Measurements from ENCODE around the gene BUB1B.

DNA sequence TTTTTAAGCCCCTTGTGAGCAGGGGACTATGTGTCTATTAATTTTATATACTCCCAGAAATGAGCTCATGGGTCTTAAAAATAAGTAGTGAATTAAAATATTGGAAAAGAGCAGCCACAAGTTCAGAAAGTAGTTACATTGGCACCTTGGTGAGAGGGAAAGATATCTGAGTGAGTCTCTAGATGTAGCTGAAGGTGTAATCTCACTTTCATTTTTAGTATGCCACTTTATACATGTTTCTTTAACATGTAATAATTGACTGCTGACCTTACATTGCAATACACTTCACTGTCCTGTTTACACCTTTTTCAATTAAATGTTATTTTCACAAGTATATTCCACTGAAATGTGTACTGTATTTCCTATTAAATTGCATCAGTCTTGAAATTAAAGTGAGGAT, 65.9 kb downstream of the BUB1B start:
- no peak for TF ChIP-seq TCF7L2 (IDR thresholded peaks at IDR 0.05; ENCODE audit: low read depth, low read length)
- TF ChIP-seq, protein P1, sequence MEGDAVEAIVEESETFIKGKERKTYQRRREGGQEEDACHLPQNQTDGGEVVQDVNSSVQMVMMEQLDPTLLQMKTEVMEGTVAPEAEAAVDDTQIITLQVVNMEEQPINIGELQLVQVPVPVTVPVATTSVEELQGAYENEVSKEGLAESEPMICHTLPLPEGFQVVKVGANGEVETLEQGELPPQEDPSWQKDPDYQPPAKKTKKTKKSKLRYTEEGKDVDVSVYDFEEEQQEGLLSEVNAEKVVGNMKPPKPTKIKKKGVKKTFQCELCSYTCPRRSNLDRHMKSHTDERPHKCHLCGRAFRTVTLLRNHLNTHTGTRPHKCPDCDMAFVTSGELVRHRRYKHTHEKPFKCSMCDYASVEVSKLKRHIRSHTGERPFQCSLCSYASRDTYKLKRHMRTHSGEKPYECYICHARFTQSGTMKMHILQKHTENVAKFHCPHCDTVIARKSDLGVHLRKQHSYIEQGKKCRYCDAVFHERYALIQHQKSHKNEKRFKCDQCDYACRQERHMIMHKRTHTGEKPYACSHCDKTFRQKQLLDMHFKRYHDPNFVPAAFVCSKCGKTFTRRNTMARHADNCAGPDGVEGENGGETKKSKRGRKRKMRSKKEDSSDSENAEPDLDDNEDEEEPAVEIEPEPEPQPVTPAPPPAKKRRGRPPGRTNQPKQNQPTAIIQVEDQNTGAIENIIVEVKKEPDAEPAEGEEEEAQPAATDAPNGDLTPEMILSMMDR (IDR thresholded peaks at IDR 0.05): no peak
- no peak for TF ChIP-seq POLR2AphosphoS5 (IDR thresholded peaks at IDR 0.05; ENCODE audit: low read depth, low read length)
- TF ChIP-seq REST (IDR thresholded peaks at IDR 0.05; ENCODE audit: insufficient read depth in 1 of 2, low read depth in 2 of 2, low read length in 1 of 2): no peak
- TF ChIP-seq SIN3A (IDR thresholded peaks at IDR 0.05; ENCODE audit: borderline replicate concordance, insufficient read depth, low read depth, low read length): no peak

Data from Panc1 (cell line).